ENCODE data around the gene ANKRD13A. TPM values are rescaled to one million over a fixed set of nuclear protein-coding genes. Genes with fewer than 3 reads are reported as not detected.

ANKRD13A gene
- total RNA-seq, 1 donor from 2014 or later: 36.9 TPM

GRCh38 chr12:110038741-110039084 lies 39.5 kb downstream of the ANKRD13A start:
- Histone ChIP-seq H3K27me3 (ENCODE audit: control insufficient read depth, insufficient read depth, low read length) (no peaks in the 10 kb centered on the region), H3K36me3 (ENCODE audit: control insufficient read depth, insufficient read depth, low read length) (peaks cover 6% of the 10 kb centered on the region), H3K4me3 (ENCODE audit: low read depth, low read length) (no peak overlapping the region)
- FAIRE-seq: no peak
- TF ChIP-seq, protein P1, sequence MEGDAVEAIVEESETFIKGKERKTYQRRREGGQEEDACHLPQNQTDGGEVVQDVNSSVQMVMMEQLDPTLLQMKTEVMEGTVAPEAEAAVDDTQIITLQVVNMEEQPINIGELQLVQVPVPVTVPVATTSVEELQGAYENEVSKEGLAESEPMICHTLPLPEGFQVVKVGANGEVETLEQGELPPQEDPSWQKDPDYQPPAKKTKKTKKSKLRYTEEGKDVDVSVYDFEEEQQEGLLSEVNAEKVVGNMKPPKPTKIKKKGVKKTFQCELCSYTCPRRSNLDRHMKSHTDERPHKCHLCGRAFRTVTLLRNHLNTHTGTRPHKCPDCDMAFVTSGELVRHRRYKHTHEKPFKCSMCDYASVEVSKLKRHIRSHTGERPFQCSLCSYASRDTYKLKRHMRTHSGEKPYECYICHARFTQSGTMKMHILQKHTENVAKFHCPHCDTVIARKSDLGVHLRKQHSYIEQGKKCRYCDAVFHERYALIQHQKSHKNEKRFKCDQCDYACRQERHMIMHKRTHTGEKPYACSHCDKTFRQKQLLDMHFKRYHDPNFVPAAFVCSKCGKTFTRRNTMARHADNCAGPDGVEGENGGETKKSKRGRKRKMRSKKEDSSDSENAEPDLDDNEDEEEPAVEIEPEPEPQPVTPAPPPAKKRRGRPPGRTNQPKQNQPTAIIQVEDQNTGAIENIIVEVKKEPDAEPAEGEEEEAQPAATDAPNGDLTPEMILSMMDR (IDR thresholded peaks at IDR 0.05; ENCODE audit: insufficient read depth, low read length, severe bottlenecking): no peak
- no peak for DNase-seq (ENCODE audit: low read depth)

GRCh38 chr12:110039085-110039807 lies 40.0 kb downstream of the ANKRD13A start:
- FAIRE-seq (peak; percentile 43), DNase-seq (ENCODE audit: low read depth) (peak; percentile 96)
- H3K27me3 ChIP-seq (ENCODE audit: control insufficient read depth, insufficient read depth, low read length): no peaks in the 10 kb centered on the region
- TF ChIP-seq, protein P1 (IDR thresholded peaks at IDR 0.05; ENCODE audit: insufficient read depth, low read length, severe bottlenecking): no peak
- H3K4me3 ChIP-seq (ENCODE audit: low read depth, low read length): no peak overlapping the region
- peaks cover 6% of the 10 kb centered on the region for H3K36me3 ChIP-seq (ENCODE audit: control insufficient read depth, insufficient read depth, low read length)

GRCh38 chr12:110042264-110042663 lies 43.0 kb downstream of the ANKRD13A start:
- TF ChIP-seq, protein P1 (IDR thresholded peaks at IDR 0.05; ENCODE audit: insufficient read depth, low read length, severe bottlenecking): no peak
- DNase-seq (ENCODE audit: low read depth) (no peak), FAIRE-seq (no peak)
- Histone ChIP-seq H3K36me3 (ENCODE audit: control insufficient read depth, insufficient read depth, low read length) (peaks cover 6% of the 10 kb centered on the region), H3K27me3 (ENCODE audit: control insufficient read depth, insufficient read depth, low read length) (no peaks in the 10 kb centered on the region), H3K4me3 (ENCODE audit: low read depth, low read length) (no peak overlapping the region)

- H3K27me3 ChIP-seq (ENCODE audit: control insufficient read depth, insufficient read depth, low read length): no peaks in the 10 kb centered on the region
- no peak overlapping the region for H3K4me3 ChIP-seq (ENCODE audit: low read depth, low read length)
- DNase-seq (ENCODE audit: low read depth): no peak
- FAIRE-seq: no peak
- H3K36me3 ChIP-seq (ENCODE audit: control insufficient read depth, insufficient read depth, low read length): peaks cover 3% of the 10 kb centered on the region
- TF ChIP-seq, protein P1 (IDR thresholded peaks at IDR 0.05; ENCODE audit: insufficient read depth, low read length, severe bottlenecking): no peak
These were observed 47.4 kb downstream of the ANKRD13A start for GRCh38 chr12:110046451-110047187.

GRCh38 chr12:110047297-110047940 lies 48.2 kb downstream of the ANKRD13A start:
- FAIRE-seq: no peak
- TF ChIP-seq, protein P1 (IDR thresholded peaks at IDR 0.05; ENCODE audit: insufficient read depth, low read length, severe bottlenecking): no peak
- H3K36me3 ChIP-seq (ENCODE audit: control insufficient read depth, insufficient read depth, low read length): no peaks in the 10 kb centered on the region

More at GRCh38 chr12:110047297-110047940, 48.2 kb downstream of the ANKRD13A start:
- H3K4me3 ChIP-seq (ENCODE audit: low read depth, low read length): peak overlapping the region; percentile 63
- H3K27me3 ChIP-seq (ENCODE audit: control insufficient read depth, insufficient read depth, low read length): no peaks in the 10 kb centered on the region
- no peak for DNase-seq (ENCODE audit: low read depth)
